WTC11 (cell line): Measurements from ENCODE around the gene CCDC172.

ENCODE experiments used
- ATF2 ChIP-seq: sonication (generic); formaldehyde crosslinking; IDR thresholded peaks from 2 replicates; pipeline ENCODE4 v1.8.1; 2022; ENCODE audit warnings: low read depth, missing genetic modification reagents, borderline replicate concordance
- CREB1 ChIP-seq: sonication (generic); formaldehyde crosslinking; IDR thresholded peaks from 2 replicates; pipeline ENCODE4 v1.8.0; 2023; ENCODE audit warnings: mild to moderate bottlenecking, missing genetic modification reagents
- CTCF ChIP-seq: fragments of 200-600 bp; IDR thresholded peaks from 2 replicates; pipeline ENCODE4 v1.8.0; 2022; ENCODE audit warnings: antibody characterized with exemption
- ESRRA ChIP-seq: sonication (generic); formaldehyde crosslinking; IDR thresholded peaks from 2 replicates; pipeline ENCODE4 v1.8.1; 2022; ENCODE audit warnings: mild to moderate bottlenecking, missing genetic modification reagents, borderline replicate concordance
- PRRX2 ChIP-seq: fragments of 250-450 bp; sonication (Bioruptor Pico); IDR thresholded peaks from 2 replicates; pipeline ENCODE4 v1.8.0; 2021; ENCODE audit warnings: mild to moderate bottlenecking
- ZNF121 ChIP-seq: sonication (generic); formaldehyde crosslinking; IDR thresholded peaks from 2 replicates; pipeline ENCODE4 v1.8.0; 2023; ENCODE audit warnings: missing genetic modification reagents
- ZNF396 ChIP-seq: fragments of 250-450 bp; sonication (Bioruptor Pico); IDR thresholded peaks from 2 replicates; pipeline ENCODE4 v1.8.0; 2021; ENCODE audit warnings: mild to moderate bottlenecking, moderate library complexity, borderline replicate concordance
- ZNF512 ChIP-seq: sonication (generic); formaldehyde crosslinking; IDR thresholded peaks from 2 replicates; pipeline ENCODE4 v1.8.1; 2022; ENCODE audit warnings: missing genetic modification reagents, borderline replicate concordance
- TF ChIP-seq, protein P1 (sequence below): sonication (generic); formaldehyde crosslinking; IDR thresholded peaks from 2 replicates; pipeline ENCODE4 v1.8.1; 2023; ENCODE audit warnings: mild to moderate bottlenecking, missing genetic modification reagents, moderate library complexity
- TF ChIP-seq, protein P2 (sequence below): sonication (generic); formaldehyde crosslinking; conservative IDR thresholded peaks from 2 replicates; pipeline ENCODE4 v1.8.1; 2023; ENCODE audit warnings: mild to moderate bottlenecking, low read depth, missing genetic modification reagents, moderate library complexity

DNA sequence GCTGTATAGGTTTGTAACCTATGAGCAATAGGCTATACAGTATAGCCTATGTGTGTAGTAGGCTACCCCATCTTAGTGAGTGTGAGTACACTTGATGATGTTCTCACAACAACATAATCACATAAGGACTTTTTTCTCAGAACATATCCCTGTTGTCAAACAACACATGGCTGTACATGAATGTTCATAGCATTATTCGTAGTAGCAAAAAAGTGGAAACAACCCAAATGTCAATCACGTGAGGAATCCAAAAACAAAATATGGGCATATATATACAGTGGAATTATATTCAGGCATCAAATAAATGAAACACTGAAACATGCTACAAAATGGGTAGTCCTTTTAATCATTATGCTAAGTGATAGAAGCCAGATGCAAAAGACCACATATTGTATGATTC is 31.1 kb downstream of the CCDC172 start:
- TF ChIP-seq ATF2 (CRISPR knock-in tag): no peak
- TF ChIP-seq CTCF: no peak
- no peak for TF ChIP-seq PRRX2 (CRISPR knock-in tag)
- no peak for TF ChIP-seq ZNF512 (CRISPR knock-in tag)
- no peak for TF ChIP-seq ESRRA (CRISPR knock-in tag)
- TF ChIP-seq, protein P1, sequence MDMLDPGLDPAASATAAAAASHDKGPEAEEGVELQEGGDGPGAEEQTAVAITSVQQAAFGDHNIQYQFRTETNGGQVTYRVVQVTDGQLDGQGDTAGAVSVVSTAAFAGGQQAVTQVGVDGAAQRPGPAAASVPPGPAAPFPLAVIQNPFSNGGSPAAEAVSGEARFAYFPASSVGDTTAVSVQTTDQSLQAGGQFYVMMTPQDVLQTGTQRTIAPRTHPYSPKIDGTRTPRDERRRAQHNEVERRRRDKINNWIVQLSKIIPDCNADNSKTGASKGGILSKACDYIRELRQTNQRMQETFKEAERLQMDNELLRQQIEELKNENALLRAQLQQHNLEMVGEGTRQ (CRISPR knock-in tag): no peak
- TF ChIP-seq, protein P2, sequence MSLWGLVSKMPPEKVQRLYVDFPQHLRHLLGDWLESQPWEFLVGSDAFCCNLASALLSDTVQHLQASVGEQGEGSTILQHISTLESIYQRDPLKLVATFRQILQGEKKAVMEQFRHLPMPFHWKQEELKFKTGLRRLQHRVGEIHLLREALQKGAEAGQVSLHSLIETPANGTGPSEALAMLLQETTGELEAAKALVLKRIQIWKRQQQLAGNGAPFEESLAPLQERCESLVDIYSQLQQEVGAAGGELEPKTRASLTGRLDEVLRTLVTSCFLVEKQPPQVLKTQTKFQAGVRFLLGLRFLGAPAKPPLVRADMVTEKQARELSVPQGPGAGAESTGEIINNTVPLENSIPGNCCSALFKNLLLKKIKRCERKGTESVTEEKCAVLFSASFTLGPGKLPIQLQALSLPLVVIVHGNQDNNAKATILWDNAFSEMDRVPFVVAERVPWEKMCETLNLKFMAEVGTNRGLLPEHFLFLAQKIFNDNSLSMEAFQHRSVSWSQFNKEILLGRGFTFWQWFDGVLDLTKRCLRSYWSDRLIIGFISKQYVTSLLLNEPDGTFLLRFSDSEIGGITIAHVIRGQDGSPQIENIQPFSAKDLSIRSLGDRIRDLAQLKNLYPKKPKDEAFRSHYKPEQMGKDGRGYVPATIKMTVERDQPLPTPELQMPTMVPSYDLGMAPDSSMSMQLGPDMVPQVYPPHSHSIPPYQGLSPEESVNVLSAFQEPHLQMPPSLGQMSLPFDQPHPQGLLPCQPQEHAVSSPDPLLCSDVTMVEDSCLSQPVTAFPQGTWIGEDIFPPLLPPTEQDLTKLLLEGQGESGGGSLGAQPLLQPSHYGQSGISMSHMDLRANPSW (CRISPR knock-in tag): no peak
- TF ChIP-seq ZNF396 (CRISPR knock-in tag): no peak
- no peak for TF ChIP-seq ZNF121 (CRISPR knock-in tag)
- no peak for TF ChIP-seq CREB1 (CRISPR knock-in tag)
